Body of pancreas (tissue), 4 donors: ENCODE data around the gene CNKSR2.

Experiments used
- CTCF ChIP-seq, 7 experiments: fragments of 450-650 bp in 4 of 7; fragments of 200-600 bp in 3 of 7; sonication (generic) in 3 of 7; IDR thresholded peaks; one replicate each; pipeline ENCODE4 v1.5.1; 2016 to 2019; ENCODE audit warnings: antibody characterized with exemption in 7 of 7
- POLR2A ChIP-seq, 3 donors: fragments of 450-650 bp; IDR thresholded peaks; one replicate each; pipeline ENCODE4 v1.6.1; 2016; ENCODE audit warnings: antibody characterized with exemption in 3 of 3, mild to moderate bottlenecking in 2 of 3

- TF ChIP-seq POLR2A (IDR thresholded peaks at IDR 0.05) (no peak), CTCF (IDR thresholded peaks at IDR 0.05) (no peak)
Observed at GRCh38 chrX:21645431-21645830, 271.2 kb downstream of the CNKSR2 start.
